CD4-positive, alpha-beta T cell (primary cell): ENCODE results near the gene CHRDL2. TPM values are rescaled to one million over a fixed set of nuclear protein-coding genes. Genes with fewer than 3 reads are reported as not detected.

Experiments used
- ATAC-seq: fragments of 200-7000 bp; cut with Tn5 transposase; one replicate; pipeline ENCODE4 v1.10.0; 2022; ENCODE audit warnings: mild to moderate bottlenecking; ENCODE audit not compliant: poor library complexity
- CTCF ChIA-PET: fragments of 350-600 bp; sonication (Branson Sonifier 250); formaldehyde crosslinking; loops from one replicate; lab custom pipeline; 2021; ENCODE audit warnings: antibody characterized with exemption, inconsistent platforms; lab: Charles Lee
- POLR2A ChIA-PET: fragments of 350-600 bp; sonication (Branson Sonifier 250); formaldehyde crosslinking; loops from one replicate; lab custom pipeline; 2021; ENCODE audit warnings: antibody characterized with exemption, inconsistent platforms; lab: Charles Lee
- DNase-seq, 14 experiments: peaks; one replicate each; pipeline ENCODE4 v3.0.0-alpha.2; 2013 to 2020; ENCODE audit warnings: mixed read lengths in 2 of 14
- H3K27ac ChIP-seq, 2 donors: one replicate each; pipeline versions ENCODE4 v1.5.1 to v1.7.0; 2013; ENCODE audit warnings: low read length in 2 of 2, low read depth in 1 of 2, mild to moderate bottlenecking in 1 of 2
- H3K27me3 ChIP-seq, 2 experiments: 1 replicate in 1 of 2; 2 replicates in 1 of 2; pipeline versions ENCODE4 v1.6.1 to v1.7.0; 2013; ENCODE audit warnings: low read length in 2 of 2, control low read depth in 1 of 2, mild to moderate bottlenecking in 1 of 2, moderate library complexity in 1 of 2; ENCODE audit not compliant: insufficient read depth in 2 of 2, control insufficient read depth in 1 of 2
- H3K36me3 ChIP-seq: one replicate; pipeline ENCODE4 v1.6.1; 2013; ENCODE audit warnings: low read length, control low read depth; ENCODE audit not compliant: insufficient read depth
- H3K4me1 ChIP-seq: one replicate; pipeline ENCODE4 v1.6.1; 2013; ENCODE audit warnings: low read length, control low read depth; ENCODE audit not compliant: insufficient read depth
- H3K4me3 ChIP-seq: one replicate; pipeline ENCODE4 v1.5.1; 2013; ENCODE audit warnings: mild to moderate bottlenecking, low read length, moderate library complexity
- H3K9me3 ChIP-seq, 2 experiments: 1 replicate in 1 of 2; 2 replicates in 1 of 2; pipeline versions ENCODE4 v1.6.1 to v1.7.0; 2013; ENCODE audit warnings: low read length in 2 of 2, mild to moderate bottlenecking in 2 of 2, control low read depth in 1 of 2, moderate library complexity in 1 of 2; ENCODE audit not compliant: control insufficient read depth in 1 of 2, insufficient read depth in 1 of 2
- H3K27ac Mint-ChIP-seq: one replicate; pipeline ENCODE4 v1.8.0; 2020; ENCODE audit warnings: mixed read lengths
- H3K27me3 Mint-ChIP-seq: one replicate; pipeline ENCODE4 v1.8.0; 2021; ENCODE audit warnings: mixed read lengths
- H3K36me3 Mint-ChIP-seq: one replicate; pipeline ENCODE4 v1.8.0; 2021; ENCODE audit warnings: low read depth, mixed read lengths
- H3K4me1 Mint-ChIP-seq: one replicate; pipeline ENCODE4 v1.8.0; 2021; ENCODE audit warnings: low read depth, mixed read lengths
- H3K4me3 Mint-ChIP-seq: one replicate; pipeline ENCODE4 v1.8.0; 2020; ENCODE audit warnings: mild to moderate bottlenecking, mixed read lengths
- H3K9me3 Mint-ChIP-seq: one replicate; pipeline ENCODE4 v1.8.0; 2020; ENCODE audit warnings: mixed read lengths
- CTCF ChIP-seq: fragments of 200-600 bp; IDR thresholded peaks from one replicate; pipeline ENCODE4 v1.8.0; 2022; ENCODE audit warnings: antibody characterized with exemption, mild to moderate bottlenecking
- intact Hi-C, 2 experiments: fragments of 100-400 bp; cut with DNase I in 1 of 2; cut with micrococcal nuclease in 1 of 2; formaldehyde crosslinking; loops; one replicate each; pipeline versions ENCODE4 v1.15.1 to v1.9.0; 2023 to 2025; cut with DNase I, micrococcal nuclease
- total RNA-seq, 174 experiments: library from RNA in 2 of 174; stranded (reverse) in 2 of 174; gene quantifications; one replicate each; pipeline ENCODE4 v1.2.3 and lab custom pipeline; 2021 to 2026

CHRDL2 gene
- total RNA-seq, 2 experiments from 2014 or later = not detected

DNA sequence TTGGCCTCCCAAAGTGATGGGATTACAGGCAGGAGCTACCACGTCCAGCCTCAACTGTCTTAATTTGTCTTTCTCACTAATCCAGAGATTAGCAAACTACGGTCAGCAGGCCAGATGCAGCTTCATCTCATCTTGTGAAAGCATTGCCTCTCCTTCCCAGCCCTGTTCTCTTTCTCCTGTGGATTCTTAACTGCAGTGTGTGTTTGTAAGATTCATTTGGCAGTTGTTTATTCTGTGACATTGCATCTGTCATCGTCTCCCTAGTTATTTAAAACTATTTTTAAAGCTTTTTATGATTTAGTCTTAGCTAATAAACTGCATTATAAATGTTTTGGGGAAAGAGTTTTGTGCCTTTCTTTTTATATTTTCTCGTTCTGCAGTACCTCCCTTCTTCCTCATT, 46.7 kb upstream of the CHRDL2 start:
- Mint-ChIP-seq H3K27ac (no peak overlapping the region), H3K36me3 (no peaks in the 10 kb centered on the region), H3K4me3 (no peak overlapping the region), H3K9me3 (no peaks in the 10 kb centered on the region), H3K4me1 (peaks cover 36% of the 10 kb centered on the region), H3K27me3 (no peaks in the 10 kb centered on the region)
- Histone ChIP-seq H3K4me1 (peaks cover 14% of the 10 kb centered on the region), H3K9me3 (no peaks in the 10 kb centered on the region), H3K4me3 (no peak overlapping the region), H3K36me3 (no peaks in the 10 kb centered on the region), H3K27me3 (no peaks in the 10 kb centered on the region), H3K27ac (no peak overlapping the region)
- no peak for TF ChIP-seq CTCF
- intact Hi-C loops = no loop called here
- ATAC-seq = no peak
- ChIA-PET CTCF (no interaction called here), POLR2A (no interaction called here)
- DNase-seq = no peak

DNA sequence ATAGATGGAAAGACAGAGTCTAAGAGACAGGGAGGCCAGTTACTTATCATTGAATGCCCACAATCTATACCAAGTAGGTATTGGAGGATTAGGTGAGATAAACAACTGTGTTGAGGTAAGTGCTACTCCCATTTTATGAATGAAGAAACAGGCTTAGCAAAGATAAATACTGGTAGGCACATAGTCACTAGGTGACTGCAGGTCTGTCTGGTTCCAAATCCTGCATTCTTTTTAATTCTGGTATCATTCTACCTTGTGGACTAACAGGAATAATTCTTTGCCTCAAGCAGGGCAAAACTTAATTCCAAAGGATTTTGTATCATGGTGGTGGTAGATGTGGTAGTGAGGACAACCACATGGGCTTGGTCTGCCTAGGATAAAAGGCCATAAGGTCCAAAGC, 45.8 kb upstream of the CHRDL2 start:
- Histone ChIP-seq H3K36me3 (no peaks in the 10 kb centered on the region), H3K27me3 (no peaks in the 10 kb centered on the region), H3K9me3 (no peaks in the 10 kb centered on the region), H3K4me1 (peaks cover 8% of the 10 kb centered on the region), H3K4me3 (no peak overlapping the region), H3K27ac (no peak overlapping the region)
- DNase-seq = no peak
- no peak for TF ChIP-seq CTCF
- H3K9me3 Mint-ChIP-seq = no peaks in the 10 kb centered on the region
- no peak for ATAC-seq
- no peaks in the 10 kb centered on the region for H3K36me3 Mint-ChIP-seq
- no peak overlapping the region for H3K27ac Mint-ChIP-seq
- POLR2A ChIA-PET = no interaction called here
- CTCF ChIA-PET = no interaction called here
- intact Hi-C loops = no loop called here
- peaks cover 41% of the 10 kb centered on the region for H3K4me1 Mint-ChIP-seq
- H3K4me3 Mint-ChIP-seq = no peak overlapping the region
- no peaks in the 10 kb centered on the region for H3K27me3 Mint-ChIP-seq

DNA sequence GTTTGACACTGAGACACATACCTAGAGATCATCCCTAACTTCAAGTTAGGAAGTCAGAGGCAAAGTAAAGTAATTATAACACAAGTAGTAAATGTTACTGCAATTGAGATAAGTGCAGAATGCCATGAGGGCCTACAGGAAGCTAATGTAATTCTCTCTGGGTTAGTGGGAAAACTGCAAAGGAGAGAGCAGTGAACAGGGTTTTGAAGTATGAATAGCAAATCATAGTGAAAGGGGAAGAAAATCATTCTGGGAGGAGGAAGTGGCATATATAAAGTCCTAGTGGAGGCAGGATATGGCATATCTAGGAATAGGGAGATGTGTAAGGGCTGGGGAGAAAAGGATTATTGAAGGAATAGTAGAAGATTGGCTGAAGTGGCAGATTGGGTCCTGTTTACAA, 45.3 kb upstream of the CHRDL2 start:
- POLR2A ChIA-PET = no interaction called here
- H3K4me1 Mint-ChIP-seq = peaks cover 41% of the 10 kb centered on the region
- Histone ChIP-seq H3K9me3 (no peaks in the 10 kb centered on the region), H3K27ac (no peak overlapping the region), H3K4me3 (no peak overlapping the region), H3K4me1 (peaks cover 6% of the 10 kb centered on the region), H3K36me3 (no peaks in the 10 kb centered on the region), H3K27me3 (no peaks in the 10 kb centered on the region)
- no peak for TF ChIP-seq CTCF
- CTCF ChIA-PET = no interaction called here
- no peak overlapping the region for H3K27ac Mint-ChIP-seq
- H3K27me3 Mint-ChIP-seq = no peaks in the 10 kb centered on the region
- DNase-seq (no peak), ATAC-seq (no peak)
- H3K9me3 Mint-ChIP-seq = no peaks in the 10 kb centered on the region
- H3K4me3 Mint-ChIP-seq = no peak overlapping the region
- no peaks in the 10 kb centered on the region for H3K36me3 Mint-ChIP-seq
- intact Hi-C loops = no loop called here
